OCI-LY1 (cell line): ENCODE measurements around the gene KRTAP5-10.
"Not testable (repeated sequence)": the region's sequence is repeated elsewhere in the genome, so short reads cannot be mapped to it uniquely, and the experiment has no call there.

Experiments
- CTCF ChIP-seq: fragments of 200-600 bp; sonication (generic), shearing (Covaris generic); IDR thresholded peaks from 2 replicates; pipeline ENCODE4 v1.5.1; 2017; ENCODE audit warnings: mild to moderate bottlenecking, antibody characterized with exemption, low read length, moderate library complexity, mixed read lengths
- EZH2 ChIP-seq: fragments of 200-600 bp; sonication (generic), shearing (Covaris generic); IDR thresholded peaks from 2 replicates; pipeline ENCODE4 v1.8.0; 2017; ENCODE audit warnings: borderline replicate concordance, mixed run types, mild to moderate bottlenecking, antibody characterized with exemption, low read length, moderate library complexity, mixed read lengths

GRCh38 chr11:71615003-71615402, 49.6 kb downstream of the KRTAP5-10 start:
- TF ChIP-seq CTCF, EZH2: not testable (repeated sequence)
